ENCODE measurements around the gene CHST13. TPM values are rescaled to one million over a fixed set of nuclear protein-coding genes. Genes with fewer than 3 reads are reported as not detected.
"Not testable (repeated sequence)": the region's sequence is repeated elsewhere in the genome, so short reads cannot be mapped to it uniquely, and the experiment has no call there.

The CHST13 gene
- total and polyA plus RNA-seq, 7 donors = 0.07 to 0.20 TPM; not detected in 5

- intact Hi-C loops (cut with DNase I) = no loop called here
- Histone ChIP-seq H3K36me3 (ENCODE audit: insufficient read depth in 1 of 2, low read depth in 1 of 2) (no peaks in the 10 kb centered on the region), H3K27ac (no peak overlapping the region), H3K4me3 (no peak overlapping the region), H3K9me3 (no peaks in the 10 kb centered on the region), H3K27me3 (ENCODE audit: insufficient read depth in 3 of 3, low read length in 2 of 3) (no peaks in the 10 kb centered on the region), H3K4me1 (no peaks in the 10 kb centered on the region)
- DNase-seq (no peak), ATAC-seq (no peak)
- 80 to 91% (median 81%) methylated on average over 5 of the region's 5 CpGs for WGBS, 3 donors
- no peak for TF ChIP-seq CTCF (IDR thresholded peaks at IDR 0.05)
Measured at GRCh38 chr3:126580746-126581145, 56.8 kb downstream of the CHST13 start.

DNA sequence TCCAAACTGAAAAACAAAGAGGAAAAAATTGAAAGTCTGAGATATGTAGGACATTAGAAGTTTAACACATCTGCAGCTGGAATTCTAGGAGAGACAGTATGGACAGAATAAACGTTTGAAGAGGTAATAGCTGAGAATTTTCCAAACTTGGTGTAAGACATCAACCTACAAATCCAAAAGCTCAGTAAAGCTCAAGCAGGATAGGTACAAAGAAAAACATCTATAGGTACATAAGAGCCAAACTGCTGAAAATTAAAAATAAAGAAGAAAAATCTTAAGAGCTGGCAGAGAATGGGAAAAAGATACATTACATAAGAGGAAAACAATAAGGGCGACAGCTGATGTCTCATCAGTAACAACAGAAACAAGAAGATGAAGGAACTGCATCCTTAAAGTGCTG is 57.6 kb downstream of the CHST13 start:
- no peak for TF ChIP-seq CTCF (IDR thresholded peaks at IDR 0.05)
- Histone ChIP-seq H3K27ac (no peak overlapping the region), H3K4me3 (no peak overlapping the region), H3K9me3 (no peaks in the 10 kb centered on the region), H3K36me3 (ENCODE audit: insufficient read depth in 1 of 2, low read depth in 1 of 2) (no peaks in the 10 kb centered on the region), H3K4me1 (no peaks in the 10 kb centered on the region), H3K27me3 (ENCODE audit: insufficient read depth in 3 of 3, low read length in 2 of 3) (no peaks in the 10 kb centered on the region)
- WGBS, 3 donors = 79 to 84% (median 82%) methylated on average over 2 of the region's 2 CpGs
- no peak for DNase-seq
- ATAC-seq = no peak
- intact Hi-C loops (cut with DNase I) = no loop called here

- ATAC-seq (no peak), DNase-seq (no peak)
- H3K36me3 ChIP-seq (ENCODE audit: insufficient read depth in 1 of 2, low read depth in 1 of 2) = no peaks in the 10 kb centered on the region
- H3K4me3 ChIP-seq = no peak overlapping the region
- H3K27me3 ChIP-seq (ENCODE audit: insufficient read depth in 3 of 3, low read length in 2 of 3) = no peaks in the 10 kb centered on the region
- no peak for TF ChIP-seq CTCF (IDR thresholded peaks at IDR 0.05)
- no peaks in the 10 kb centered on the region for H3K4me1 ChIP-seq
- intact Hi-C loops (cut with DNase I) = no loop called here
- peaks cover 6% of the 10 kb centered on the region for H3K9me3 ChIP-seq
- 58 to 72% (median 60%) methylated on average over 4 of the region's 4 CpGs for WGBS, 3 donors
- no peak overlapping the region for H3K27ac ChIP-seq
Measured at GRCh38 chr3:126582311-126582710, 58.4 kb downstream of the CHST13 start.

DNA sequence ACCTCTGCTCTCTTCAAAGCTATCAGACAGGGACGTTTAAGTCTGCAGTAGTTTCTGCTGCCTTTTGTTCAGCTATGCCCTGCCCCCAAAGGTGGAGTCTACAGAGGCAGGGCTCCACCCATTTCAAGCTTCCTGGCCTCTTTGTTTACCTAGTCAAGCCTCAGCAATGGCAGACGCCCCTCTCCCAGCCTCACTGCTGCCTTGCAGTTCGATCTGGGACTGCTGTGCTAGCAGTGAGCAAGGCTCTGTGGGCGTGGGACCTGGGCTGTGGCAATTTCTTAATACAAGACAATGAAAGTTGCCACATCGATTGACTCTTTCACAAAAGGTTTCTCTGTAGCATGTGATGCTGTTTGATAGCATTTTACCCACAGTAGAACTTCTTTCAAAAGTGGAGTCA is 67.6 kb downstream of the CHST13 start:
- H3K27ac ChIP-seq; DNase-seq; intact Hi-C loops (cut with DNase I); H3K9me3 ChIP-seq; H3K4me3 ChIP-seq; ATAC-seq; H3K36me3 ChIP-seq (ENCODE audit: insufficient read depth in 1 of 2, low read depth in 1 of 2); H3K27me3 ChIP-seq (ENCODE audit: insufficient read depth in 3 of 3, low read length in 2 of 3); H3K4me1 ChIP-seq: not testable (repeated sequence)
- 70 to 77% (median 73%) methylated on average over 5 of the region's 5 CpGs for WGBS, 3 donors

Other genes with a start within 250 kb of the CHST13 start
- gene KLF15, start 166.7 kb upstream of the CHST13 start, total RNA-seq = 10 to 100 TPM; 13.2 to 64.0 (median 33.0) TPM
- 10 to 100 TPM; 13.4 to 77.6 (median 44.0) TPM for gene KLF15, start 166.7 kb upstream of the CHST13 start, polyA plus RNA-seq
- not detected for gene CFAP100, start 129.2 kb upstream of the CHST13 start, total RNA-seq
- not detected for gene CFAP100, start 129.2 kb upstream of the CHST13 start, polyA plus RNA-seq
- gene ZXDC, start 48.3 kb upstream of the CHST13 start, total RNA-seq = 10 to 100 TPM; 30.3 to 39.5 (median 35.9) TPM
- gene ZXDC, start 48.3 kb upstream of the CHST13 start, polyA plus RNA-seq = 10 to 100 TPM; 10.6 to 20.8 (median 16.8) TPM
- gene UROC1, start 6.4 kb upstream of the CHST13 start, total RNA-seq = under 1 TPM in 2 of 4 donors, not detected in 2; 0.08 to 0.13 TPM
- gene UROC1, start 6.4 kb upstream of the CHST13 start, polyA plus RNA-seq = under 1 TPM in 1 of 3 donors, not detected in 2; 0.03 TPM
- gene C3orf22, start 34.8 kb downstream of the CHST13 start, total RNA-seq = under 1 TPM in 1 of 4 donors, not detected in 3; 0.12 TPM
- gene C3orf22, start 34.8 kb downstream of the CHST13 start, polyA plus RNA-seq = not detected
- gene TXNRD3, start 131.0 kb downstream of the CHST13 start, total RNA-seq = 1 to 10 TPM; 5.0 to 9.6 (median 7.9) TPM
- 1 to 10 TPM; 1.6 to 4.6 (median 3.7) TPM for gene TXNRD3, start 131.0 kb downstream of the CHST13 start, polyA plus RNA-seq
- 1 to 10 TPM; 2.4 to 3.5 (median 2.9) TPM for gene CHCHD6, start 180.1 kb downstream of the CHST13 start, total RNA-seq
- gene CHCHD6, start 180.1 kb downstream of the CHST13 start, polyA plus RNA-seq = 10 to 100 TPM in 1 of 3 donors, 1 to 10 TPM in 2; 3.8 to 13.8 (median 4.8) TPM

Measured in psoas muscle (tissue), 8 donors.